SH-SY5Y (cell line): Measurements from ENCODE around the gene ARSA.

Source experiments
- GATA2 ChIP-seq: IDR thresholded peaks from 2 replicates; pipeline ENCODE4 v1.6.1; 2011; ENCODE audit warnings: mild to moderate bottlenecking, low read depth, low read length
- GATA3 ChIP-seq: IDR thresholded peaks from 2 replicates; pipeline ENCODE4 v1.6.1; 2011; ENCODE audit warnings: low read depth, mild to moderate bottlenecking, low read length, moderate library complexity

DNA sequence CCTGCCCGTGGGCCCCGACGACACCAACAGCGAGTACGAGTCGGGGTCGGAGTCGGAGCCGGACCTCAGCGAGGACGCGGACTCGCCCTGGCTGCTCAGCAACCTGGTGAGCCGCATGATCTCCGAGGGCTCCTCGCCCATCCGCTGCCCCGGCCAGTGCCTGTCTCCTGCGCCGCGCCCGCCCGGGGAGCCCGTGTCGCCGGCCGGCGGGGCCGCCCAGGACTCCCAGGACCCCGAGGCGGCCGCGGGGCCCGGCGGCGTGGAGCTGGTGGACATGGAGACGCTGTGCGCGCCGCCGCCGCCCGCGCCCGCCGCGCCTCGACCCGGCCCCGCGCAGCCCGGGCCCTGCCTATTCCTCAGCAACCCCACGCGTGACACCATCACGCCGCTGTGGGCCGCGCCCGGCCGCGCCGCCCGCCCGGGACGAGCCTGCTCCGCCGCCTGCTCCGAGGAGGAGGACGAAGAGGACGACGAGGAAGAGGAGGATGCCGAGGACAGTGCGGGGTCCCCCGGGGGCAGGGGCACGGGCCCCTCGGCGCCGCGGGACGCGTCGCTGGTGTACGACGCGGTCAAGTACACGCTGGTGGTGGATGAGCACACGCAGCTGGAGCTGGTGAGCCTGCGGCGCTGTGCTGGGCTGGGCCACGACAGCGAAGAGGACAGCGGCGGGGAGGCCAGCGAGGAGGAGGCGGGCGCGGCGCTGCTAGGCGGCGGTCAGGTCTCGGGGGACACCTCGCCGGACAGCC is 23.5 kb downstream of the ARSA start:
- TF ChIP-seq GATA2 (no peak), GATA3 (no peak)
